Left lobe of liver (tissue), 2 donors: ENCODE results near the gene LCAT. TPM values are rescaled to one million over a fixed set of nuclear protein-coding genes. Genes with fewer than 3 reads are reported as not detected.
A peak's percentile ranks its signal among the peaks of the same experiment; 100 is the strongest.
"Not testable (repeated sequence)": the region's sequence is repeated elsewhere in the genome, so short reads cannot be mapped to it uniquely, and the experiment has no call there.

Experiments used
- ATAC-seq: fragments of 200-7000 bp; cut with Tn5 transposase; one replicate; pipeline ENCODE4 v1.9.1; 2020; ENCODE audit warnings: mild to moderate bottlenecking, moderate library complexity
- DNase-seq: peaks from one replicate; pipeline ENCODE4 v3.0.0-alpha.2; 2020; ENCODE audit warnings: low spot score
- total RNA-seq: library from RNA; stranded (reverse); gene quantifications from one replicate; pipeline ENCODE4 v1.2.1, GENCODE V29; 2021
- donor health status: DM: no; HTN: no; CAD: no; lungs with moderate emphysema.
- donor health status: DM: no; HTN: yes; CAD: no.

Gene LCAT
- total RNA-seq, 1 donor from 2014 or later = 172 TPM

DNA sequence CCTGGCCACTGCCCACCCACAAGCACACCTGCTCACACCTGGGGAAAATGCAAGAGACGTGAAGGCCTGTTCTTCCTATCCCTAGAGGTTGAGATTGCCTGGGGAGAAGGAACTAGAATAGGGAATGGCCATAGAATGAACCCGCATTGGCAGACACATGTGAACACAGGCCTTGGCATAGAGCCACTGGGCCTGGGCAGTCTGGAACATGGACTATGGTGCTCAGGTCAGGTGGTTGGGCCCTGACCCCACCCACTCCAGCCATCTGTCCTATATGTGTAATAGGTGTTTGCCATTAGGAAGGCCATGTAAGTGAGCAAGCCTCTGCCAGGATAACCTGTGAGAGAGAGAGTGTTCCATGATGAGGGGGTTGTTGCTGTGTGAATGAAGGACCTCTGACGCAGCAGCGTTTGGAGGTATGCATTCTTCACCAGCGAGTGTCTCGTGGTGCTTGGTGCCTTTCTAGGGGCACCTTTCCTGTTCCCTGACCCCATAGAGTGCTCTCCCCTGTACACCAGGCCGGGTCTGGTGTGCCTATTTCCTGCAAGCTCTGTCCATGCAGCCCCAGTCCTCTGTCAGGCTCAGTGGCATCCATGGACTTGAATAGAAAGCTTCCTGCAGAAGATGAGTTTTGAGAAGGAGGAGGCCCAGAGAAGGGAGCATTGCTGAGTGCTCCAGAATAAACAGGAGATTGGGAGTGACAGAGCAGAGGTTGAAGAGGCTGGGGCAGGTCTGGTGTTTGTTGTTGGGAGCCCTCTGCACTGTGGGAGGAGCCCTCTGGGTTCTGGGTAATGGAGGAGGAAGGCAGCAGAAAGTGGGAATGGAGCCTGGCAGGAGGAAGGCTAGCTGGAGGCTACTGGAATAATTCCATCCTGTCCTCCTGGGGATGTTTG, 27.8 kb downstream of the LCAT start:
- peak; percentile 84 for ATAC-seq
- DNase-seq = peak; percentile 89

DNA sequence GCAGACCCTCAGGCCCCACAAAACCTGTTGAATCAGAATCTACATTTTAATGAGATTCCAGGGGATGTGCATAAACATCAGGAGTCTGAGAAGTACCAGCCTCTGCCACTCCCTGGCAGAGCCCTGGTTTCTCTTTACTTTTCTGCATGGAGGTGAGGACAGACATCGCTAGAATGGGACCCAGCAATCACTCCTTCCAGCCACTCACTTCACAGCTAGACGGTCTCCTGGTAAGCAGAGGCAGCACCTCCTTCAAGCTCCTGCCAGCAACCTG, 28.5 kb downstream of the LCAT start:
- ATAC-seq = peak; percentile 7
- not testable (repeated sequence) for DNase-seq

DNA sequence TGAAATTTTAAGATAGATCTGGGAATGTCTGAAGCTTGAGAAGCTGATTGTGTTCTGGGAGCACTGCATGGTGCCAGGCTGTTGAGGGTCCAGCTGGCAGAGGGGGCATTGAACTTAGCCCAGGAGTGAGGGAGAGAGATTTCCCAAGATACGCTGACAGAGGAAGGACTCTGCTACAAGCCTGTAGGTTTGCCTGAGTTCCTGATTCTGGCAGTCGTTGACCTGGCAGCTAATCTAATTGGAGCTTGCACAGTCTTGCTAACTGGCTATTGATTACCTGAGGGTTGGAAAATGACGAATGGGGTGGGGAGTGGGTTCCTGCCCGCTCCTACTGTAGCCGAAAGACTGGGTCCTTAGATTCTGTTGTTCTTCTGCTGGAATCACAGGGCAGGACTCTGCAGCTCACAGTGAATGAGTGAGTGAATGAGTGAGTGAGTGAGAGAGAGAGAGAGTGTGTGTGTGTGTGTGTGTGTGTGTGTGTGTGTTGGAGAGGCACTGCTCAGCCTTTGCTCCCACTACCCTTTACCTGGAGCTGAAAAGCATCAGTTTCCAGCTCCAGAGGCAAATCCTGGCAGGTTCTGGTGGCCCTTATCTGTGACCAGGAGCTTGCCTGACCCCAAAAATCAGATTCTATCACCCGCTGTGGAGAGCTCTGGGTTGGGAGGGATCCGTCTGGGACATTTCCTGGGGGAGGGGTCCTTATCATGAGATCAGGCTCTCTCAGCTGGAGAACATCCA, 29.0 kb downstream of the LCAT start:
- ATAC-seq = peak; percentile 67
- DNase-seq = peak; percentile 77

DNA sequence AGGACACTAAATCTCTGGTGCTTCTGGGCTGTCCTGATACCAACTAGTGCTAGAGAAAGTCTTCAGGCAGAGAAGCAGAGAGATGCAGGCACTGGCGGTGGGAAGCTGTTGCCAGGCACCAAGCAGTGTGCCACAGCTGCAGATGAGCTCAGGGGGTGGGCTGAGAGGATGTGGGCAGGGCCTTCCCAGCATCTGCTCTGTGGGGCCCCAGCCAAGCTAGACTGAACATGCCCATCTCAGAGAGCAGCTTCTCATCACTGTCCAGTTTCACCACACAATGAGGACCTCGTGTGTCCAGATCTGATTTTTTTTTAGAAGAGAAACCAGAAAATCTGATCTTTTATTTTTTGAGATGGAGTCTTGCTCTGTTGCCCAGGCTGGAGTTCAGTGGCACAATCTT, 33.8 kb downstream of the LCAT start:
- no peak for DNase-seq
- ATAC-seq = no peak

DNA sequence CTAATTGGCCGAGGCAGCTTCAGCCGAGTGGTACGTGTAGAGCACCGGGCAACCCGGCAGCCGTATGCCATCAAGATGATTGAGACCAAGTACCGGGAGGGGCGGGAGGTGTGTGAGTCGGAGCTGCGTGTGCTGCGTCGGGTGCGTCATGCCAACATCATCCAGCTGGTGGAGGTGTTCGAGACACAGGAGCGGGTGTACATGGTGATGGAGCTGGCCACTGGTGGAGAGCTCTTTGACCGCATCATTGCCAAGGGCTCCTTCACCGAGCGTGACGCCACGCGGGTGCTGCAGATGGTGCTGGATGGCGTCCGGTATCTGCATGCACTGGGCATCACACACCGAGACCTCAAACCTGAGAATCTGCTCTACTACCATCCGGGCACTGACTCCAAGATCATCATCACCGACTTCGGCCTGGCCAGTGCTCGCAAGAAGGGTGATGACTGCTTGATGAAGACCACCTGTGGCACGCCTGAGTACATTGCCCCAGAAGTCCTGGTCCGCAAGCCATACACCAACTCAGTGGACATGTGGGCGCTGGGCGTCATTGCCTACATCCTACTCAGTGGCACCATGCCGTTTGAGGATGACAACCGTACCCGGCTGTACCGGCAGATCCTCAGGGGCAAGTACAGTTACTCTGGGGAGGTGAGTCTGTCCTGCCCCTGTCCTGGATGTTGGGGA, 34.7 kb downstream of the LCAT start:
- no peak for DNase-seq
- no peak for ATAC-seq

DNA sequence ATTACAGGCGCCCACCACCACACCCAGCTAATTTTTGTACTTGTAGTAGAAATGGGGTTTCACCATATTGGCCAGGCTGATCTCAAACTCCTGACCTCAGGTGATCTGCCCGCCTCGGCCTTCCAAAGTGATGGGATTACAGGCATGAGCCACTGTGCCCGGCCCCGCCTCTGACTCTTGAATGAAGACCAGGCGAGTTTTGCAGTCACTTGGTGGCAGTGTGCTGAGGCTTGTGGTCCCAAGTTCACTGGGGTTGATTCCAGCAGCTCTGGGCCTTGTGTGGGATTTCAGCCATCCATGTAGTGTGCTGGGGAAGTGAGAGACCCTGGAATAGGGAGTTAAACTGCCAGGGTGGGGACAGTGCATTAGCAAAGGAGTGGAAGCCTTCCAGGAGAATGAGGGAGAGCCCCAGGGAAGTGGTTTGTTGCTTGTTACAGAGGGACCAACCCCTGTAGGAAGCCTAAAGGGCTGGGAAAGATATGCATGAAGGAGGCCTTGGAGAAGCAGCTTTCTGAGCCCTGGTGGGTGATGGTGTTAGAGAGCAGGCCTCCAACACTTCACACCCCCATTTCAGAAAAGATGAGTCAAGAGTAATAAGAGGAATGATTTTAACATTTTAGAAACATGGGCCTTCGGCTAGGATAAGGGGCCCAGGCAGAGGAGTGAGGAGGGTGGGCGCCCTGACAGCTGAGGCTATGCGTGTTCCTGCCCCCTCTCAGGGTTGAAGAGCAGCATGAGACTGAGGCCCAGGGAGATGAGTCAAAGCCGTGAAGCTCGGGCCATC, 36.3 kb downstream of the LCAT start:
- ATAC-seq = peak; percentile 96
- DNase-seq = peak; percentile 83

DNA sequence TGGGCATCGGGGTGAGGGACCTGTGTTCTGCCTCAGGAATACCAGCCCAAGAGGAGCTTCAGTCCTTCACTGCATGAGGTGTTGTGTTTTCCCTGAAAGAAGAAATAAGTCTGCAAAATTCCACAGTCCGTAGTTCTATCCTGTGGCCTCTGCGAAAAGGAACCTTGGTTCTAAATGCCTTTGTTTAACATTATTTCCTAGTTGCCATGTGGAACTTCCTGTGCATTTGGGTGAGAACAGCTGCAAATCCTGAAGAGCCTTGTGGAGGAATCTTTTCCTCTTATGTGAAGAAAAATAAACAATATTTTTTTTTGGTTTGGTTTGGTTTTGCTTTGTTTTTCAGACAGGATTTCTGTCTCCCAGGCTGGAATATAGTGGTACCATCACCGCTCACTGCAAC, 41.1 kb downstream of the LCAT start:
- DNase-seq = no peak

DNA sequence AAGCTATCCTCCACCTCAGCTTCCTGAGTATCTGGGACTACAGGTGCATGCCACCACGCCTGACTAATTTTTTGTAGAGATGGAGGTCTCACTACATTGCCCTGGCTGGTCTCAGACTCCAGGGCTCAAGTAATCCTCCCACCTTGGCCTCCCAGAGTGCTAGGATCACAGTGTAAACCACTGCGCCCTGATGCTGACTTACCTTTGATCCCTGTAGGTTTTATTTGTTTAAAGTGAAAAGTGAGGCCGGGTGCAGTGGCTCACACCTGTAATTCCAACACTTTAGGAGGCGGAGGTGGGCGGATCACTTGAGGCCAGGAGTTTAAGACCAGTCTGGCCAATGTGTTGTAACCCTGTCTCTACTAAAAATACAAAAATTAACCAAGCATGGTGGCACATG, 42.2 kb downstream of the LCAT start:
- no peak for DNase-seq
- peak; percentile 57 for ATAC-seq

More for the DNA sequence above, 41.1 kb downstream of the LCAT start:
- ATAC-seq = no peak

DNA sequence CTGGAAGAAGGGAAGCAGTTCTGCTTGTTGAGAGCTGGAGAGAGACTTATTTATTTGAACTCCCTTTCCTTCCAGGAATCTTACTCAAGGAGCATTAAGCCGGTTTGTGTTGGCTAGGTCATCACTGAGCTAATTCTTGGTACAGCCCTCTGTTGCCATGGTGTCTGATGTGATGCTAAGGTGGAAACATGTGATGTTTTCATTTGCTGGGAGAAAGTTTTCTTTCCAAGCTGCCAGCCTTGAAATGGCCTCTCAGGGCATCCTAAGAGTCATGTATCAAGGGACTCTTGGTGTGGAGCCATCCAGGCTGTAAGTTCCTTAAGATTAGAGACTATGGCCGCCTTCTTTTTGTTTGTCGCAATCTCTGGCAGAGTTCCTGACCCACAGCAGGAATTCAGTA, 46.7 kb downstream of the LCAT start:
- no peak for DNase-seq
- no peak for ATAC-seq

DNA sequence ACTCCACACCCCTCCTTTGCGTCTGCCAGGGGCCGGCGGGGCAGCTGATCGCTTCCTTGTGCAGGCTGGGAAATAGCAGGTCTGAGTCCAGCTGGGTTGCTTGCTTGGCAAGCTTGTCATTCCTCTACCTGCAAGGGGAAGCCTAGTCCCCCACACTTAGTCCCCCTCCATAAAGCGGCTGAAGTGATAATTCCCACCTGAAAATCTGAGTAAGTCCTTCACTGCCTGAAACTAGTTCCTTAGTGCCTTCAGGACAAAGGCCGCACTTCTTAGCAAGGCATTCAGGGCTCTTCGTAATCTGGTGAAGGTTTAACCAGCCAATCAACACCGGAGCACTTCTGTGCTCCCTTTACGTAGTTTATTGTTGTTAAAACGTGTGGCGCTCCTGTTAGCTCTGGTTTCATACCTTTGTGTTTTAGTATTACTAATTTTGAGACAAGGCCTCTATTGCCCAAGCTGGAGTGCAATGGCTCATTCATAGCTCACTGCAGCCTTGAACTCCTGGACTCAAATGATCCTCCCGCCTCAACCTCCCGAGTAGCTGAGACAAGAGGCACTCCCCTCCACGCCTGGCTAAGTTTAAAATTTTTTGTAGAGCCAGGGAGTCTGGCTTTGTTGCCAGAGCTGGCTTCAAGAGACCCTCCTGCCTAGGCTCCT, 50.0 kb downstream of the LCAT start:
- ATAC-seq (peak; percentile 6), DNase-seq (no peak)

DNA sequence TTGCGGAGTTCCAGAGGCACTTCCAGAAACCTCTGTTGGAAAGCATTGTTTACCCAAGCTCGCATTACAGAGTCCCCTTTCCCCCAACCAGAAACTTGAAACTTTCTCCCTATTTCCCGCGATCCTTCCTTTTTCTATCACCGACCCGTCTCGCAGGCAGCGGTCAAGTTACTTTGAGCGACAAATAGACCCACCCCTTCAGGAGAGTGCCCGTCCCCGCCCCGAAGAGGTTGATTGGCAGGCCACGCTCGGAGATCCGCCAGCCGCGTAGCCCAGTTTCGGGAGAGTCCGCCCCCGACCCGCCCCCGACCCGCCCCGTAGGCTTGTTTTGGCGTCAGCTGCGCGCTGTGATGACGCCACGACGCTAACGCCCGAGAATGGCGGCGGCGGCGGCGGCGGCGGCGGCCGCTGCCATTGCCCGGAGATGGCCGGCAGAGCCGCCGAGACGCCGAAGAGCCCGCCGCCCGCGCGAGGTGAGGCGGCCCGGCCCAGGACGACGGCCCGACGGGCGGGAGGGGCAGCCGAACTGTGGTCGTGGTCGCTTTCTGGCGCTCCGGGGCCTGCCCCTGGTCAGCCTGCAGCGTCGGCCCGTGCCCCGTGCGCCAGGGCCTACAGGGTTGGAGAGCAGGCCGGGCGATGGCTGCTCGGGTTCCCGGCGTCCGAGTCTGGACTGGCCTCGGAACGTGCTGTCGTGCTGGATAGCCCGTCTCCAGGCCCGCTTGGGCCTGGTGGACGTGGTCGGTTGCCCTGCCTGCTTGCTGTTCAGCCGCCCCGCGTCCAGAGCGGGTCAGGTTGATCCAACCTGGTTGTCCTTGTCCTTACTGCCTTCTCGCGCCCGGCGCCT, 50.8 kb downstream of the LCAT start, which contains the start of gene PSKH1:
Gene PSKH1, plus strand, starts transcription at position 356 of the 844 bp plus-strand sequence. CDS start 15,496 bp downstream, outside the sequence.
- peak; percentile 97 for DNase-seq
- ATAC-seq = peak; percentile 98

DNA sequence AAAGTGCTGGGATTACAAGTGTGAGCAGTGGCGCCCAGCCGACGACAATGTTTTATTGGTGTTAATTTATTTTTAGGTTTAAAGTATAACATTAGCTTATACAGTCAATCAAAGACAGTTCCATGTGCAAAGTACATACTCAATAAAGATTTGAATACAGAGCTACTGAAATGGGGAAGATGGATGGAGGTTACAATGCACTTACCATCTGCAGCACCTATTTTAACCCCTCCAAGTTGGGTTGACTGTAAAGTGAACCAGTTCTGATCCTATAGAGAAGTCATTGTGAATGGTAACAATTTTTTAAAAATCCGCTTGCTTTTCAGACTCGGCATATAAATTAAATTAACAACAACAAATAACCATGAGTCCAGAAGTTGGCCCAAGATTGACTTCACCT, 51.5 kb downstream of the LCAT start:
- ATAC-seq = no peak
- no peak for DNase-seq

Other genes starting within 250 kb of the LCAT start
- gene GFOD2, start 224.8 kb downstream of the LCAT start, total RNA-seq = 33.8 TPM
- 35.6 TPM for gene RANBP10, start 137.6 kb downstream of the LCAT start, total RNA-seq
- 2.1 TPM for gene TSNAXIP1, start 137.2 kb downstream of the LCAT start, total RNA-seq
- gene THAP11, start 101.8 kb downstream of the LCAT start, total RNA-seq = 12.8 TPM
- gene NUTF2, start 97.2 kb downstream of the LCAT start, total RNA-seq = 23.2 TPM
- 23.1 TPM for gene CENPT, start 96.4 kb downstream of the LCAT start, total RNA-seq
- gene EDC4, start 71.1 kb downstream of the LCAT start, total RNA-seq = 22.1 TPM
- gene NRN1L, start 59.2 kb downstream of the LCAT start, total RNA-seq = 0.88 TPM
- 18.2 TPM for gene PSKH1, start 50.9 kb downstream of the LCAT start, total RNA-seq
- gene CTRL, start 12.3 kb downstream of the LCAT start, total RNA-seq = 0.73 TPM
- 21.7 TPM for gene PSMB10, start 7.3 kb downstream of the LCAT start, total RNA-seq
- gene SLC12A4, start 24.5 kb upstream of the LCAT start, total RNA-seq = 20.1 TPM
- gene DPEP3, start 36.4 kb upstream of the LCAT start, total RNA-seq = not detected
- 1.0 TPM for gene DPEP2, start 55.4 kb upstream of the LCAT start, total RNA-seq
- gene DPEP2NB, start 71.8 kb upstream of the LCAT start, total RNA-seq = not detected
- gene DDX28, start 79.1 kb upstream of the LCAT start, total RNA-seq = 5.1 TPM
- 7.6 TPM for gene DUS2, start 79.2 kb upstream of the LCAT start, total RNA-seq
- gene NFATC3, start 141.2 kb upstream of the LCAT start, total RNA-seq = 27.6 TPM